ENCODE measurements around the gene OR2V2. TPM values are rescaled to one million over a fixed set of nuclear protein-coding genes. Genes with fewer than 3 reads are reported as not detected.

Gene OR2V2
- total and polyA plus RNA-seq, 8 donors, result not detected

DNA sequence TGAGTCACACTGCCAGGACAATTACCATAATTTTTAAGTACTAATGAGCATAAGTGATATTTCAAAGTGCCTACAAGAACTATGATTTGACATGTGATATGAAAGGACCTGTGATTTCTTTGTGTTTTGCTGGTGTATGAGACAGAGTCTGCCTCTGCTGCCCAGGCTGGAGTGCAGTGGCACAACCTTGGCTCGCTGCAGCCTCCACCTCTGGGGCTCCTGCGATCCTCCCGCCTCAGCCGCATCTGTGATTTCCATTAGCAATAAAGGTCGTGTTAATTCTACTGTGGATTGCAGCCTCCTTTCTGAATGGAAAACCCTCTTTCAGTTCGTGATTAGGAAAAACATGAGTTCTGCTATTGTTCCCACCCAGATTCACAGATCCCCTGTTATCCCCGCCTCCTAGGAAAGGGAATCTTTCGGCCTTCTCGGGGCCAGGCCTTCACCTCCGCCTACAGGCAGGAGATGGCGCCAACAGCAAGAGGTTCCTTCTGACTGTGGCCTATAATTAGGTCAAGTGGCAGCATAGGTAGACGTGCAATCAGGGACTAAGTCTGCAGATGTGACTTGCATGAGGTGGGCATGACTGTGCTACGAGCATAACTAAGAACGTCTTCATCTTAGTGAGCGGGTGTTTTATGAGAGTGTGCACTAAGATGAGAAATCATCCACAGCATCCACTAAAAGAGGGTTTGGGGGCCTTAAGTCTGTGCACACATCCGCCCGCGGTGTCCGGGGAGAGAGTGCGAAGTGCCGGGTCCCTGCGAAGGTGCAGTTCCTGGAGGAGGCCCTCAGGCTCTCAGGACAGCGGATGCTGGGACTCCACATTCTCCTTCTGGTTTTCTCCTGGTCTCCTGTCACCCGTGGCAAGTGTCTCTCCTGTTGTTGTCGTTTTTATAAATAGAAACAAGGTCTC is 34.5 kb downstream of the OR2V2 start:
- no peak for FAIRE-seq
- Histone ChIP-seq H3K27ac (no peak overlapping the region), H3K9me3 (no peaks in the 10 kb centered on the region), H3K4me3 (no peak overlapping the region), H3K27me3 (no peaks in the 10 kb centered on the region), H3K4me1 (peaks cover 0 to 5% (median 0%) of the 10 kb centered on the region in 3 donors), H3K36me3 (no peaks in the 10 kb centered on the region)
- ATAC-seq, result peak; percentile 66 to 91 (median 88)
- DNase-seq, result peak in 5 of 6 donors; percentile 60 to 77 (median 68)
- WGBS, 2 donors, result 50 to 51% methylated on average over 25 of the region's 25 CpGs
- TF ChIP-seq, protein P1, sequence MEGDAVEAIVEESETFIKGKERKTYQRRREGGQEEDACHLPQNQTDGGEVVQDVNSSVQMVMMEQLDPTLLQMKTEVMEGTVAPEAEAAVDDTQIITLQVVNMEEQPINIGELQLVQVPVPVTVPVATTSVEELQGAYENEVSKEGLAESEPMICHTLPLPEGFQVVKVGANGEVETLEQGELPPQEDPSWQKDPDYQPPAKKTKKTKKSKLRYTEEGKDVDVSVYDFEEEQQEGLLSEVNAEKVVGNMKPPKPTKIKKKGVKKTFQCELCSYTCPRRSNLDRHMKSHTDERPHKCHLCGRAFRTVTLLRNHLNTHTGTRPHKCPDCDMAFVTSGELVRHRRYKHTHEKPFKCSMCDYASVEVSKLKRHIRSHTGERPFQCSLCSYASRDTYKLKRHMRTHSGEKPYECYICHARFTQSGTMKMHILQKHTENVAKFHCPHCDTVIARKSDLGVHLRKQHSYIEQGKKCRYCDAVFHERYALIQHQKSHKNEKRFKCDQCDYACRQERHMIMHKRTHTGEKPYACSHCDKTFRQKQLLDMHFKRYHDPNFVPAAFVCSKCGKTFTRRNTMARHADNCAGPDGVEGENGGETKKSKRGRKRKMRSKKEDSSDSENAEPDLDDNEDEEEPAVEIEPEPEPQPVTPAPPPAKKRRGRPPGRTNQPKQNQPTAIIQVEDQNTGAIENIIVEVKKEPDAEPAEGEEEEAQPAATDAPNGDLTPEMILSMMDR (IDR thresholded peaks at IDR 0.05), result peak in 3 of 4 donors; percentile 44 to 64 (median 53)
- intact Hi-C loops (cut with DNase I), result no loop called here

- intact Hi-C loops (cut with DNase I), result no loop called here
- ATAC-seq (no peak), FAIRE-seq (no peak), DNase-seq (no peak)
- no peak overlapping the region for H3K4me3 ChIP-seq
- no peaks in the 10 kb centered on the region for H3K27me3 ChIP-seq
- TF ChIP-seq, protein P1 (IDR thresholded peaks at IDR 0.05), result no peak
- H3K9me3 ChIP-seq, result no peaks in the 10 kb centered on the region
- H3K36me3 ChIP-seq, result no peaks in the 10 kb centered on the region
- no peak overlapping the region for H3K27ac ChIP-seq
- WGBS, 2 donors, result 69 to 74% methylated on average over 12 of the region's 12 CpGs
- H3K4me1 ChIP-seq, result peaks cover 0 to 5% (median 0%) of the 10 kb centered on the region in 3 donors
These were observed 35.3 kb downstream of the OR2V2 start for GRCh38 chr5:181182651-181183050.

DNA sequence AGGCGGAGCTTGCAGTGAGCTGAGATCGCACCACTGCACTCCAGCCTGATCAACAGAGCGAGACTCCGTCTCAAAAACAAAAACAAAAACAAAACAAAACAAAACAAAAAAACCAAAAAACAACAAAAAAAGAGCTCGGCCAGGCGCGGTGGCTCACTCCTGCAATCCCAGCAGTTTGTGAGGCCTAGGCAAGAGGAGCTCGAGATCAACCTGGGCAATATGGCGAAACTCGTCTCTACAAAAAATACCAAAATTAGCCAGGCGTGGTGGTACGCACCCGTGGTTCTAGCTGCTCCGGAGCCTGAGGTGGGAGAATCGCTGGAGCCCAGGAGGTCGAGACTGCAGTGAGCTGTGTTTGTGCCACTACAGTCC is 37.4 kb downstream of the OR2V2 start:
- WGBS, 2 donors, result 80 to 81% methylated on average over 16 of the region's 16 CpGs
- Histone ChIP-seq H3K27me3 (no peaks in the 10 kb centered on the region), H3K4me3 (peak overlapping the region in 1 of 4 donors; percentile 40), H3K4me1 (peaks cover 0 to 8% (median 0%) of the 10 kb centered on the region in 3 donors), H3K36me3 (no peaks in the 10 kb centered on the region), H3K9me3 (no peaks in the 10 kb centered on the region), H3K27ac (no peak overlapping the region)
- DNase-seq (no peak), ATAC-seq (no peak), FAIRE-seq (no peak)
- TF ChIP-seq, protein P1 (IDR thresholded peaks at IDR 0.05), result no peak
- intact Hi-C loops (cut with DNase I), result no loop called here

DNA sequence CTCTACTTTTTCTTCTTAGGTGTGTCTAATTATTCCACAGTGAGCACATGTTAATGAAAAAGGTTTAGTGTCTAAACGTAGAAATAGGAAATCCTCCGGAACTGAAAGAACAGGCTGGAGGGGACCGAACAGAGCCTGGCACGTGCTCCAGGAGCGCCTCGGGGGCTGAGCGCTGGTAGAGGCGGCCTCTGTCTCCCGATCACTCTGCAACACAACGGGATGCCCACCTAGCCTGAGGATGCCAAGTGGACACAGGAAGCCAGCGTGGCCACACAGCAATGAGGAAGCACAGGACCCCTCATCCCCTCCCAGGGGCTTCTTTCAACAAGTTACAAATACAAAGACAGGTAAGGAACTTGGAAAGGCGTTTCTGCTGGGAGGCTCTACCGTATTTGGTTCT is 38.2 kb downstream of the OR2V2 start:
- 81 to 91% methylated on average over 13 of the region's 13 CpGs for WGBS, 2 donors
- FAIRE-seq (no peak), ATAC-seq (no peak), DNase-seq (no peak)
- TF ChIP-seq, protein P1 (IDR thresholded peaks at IDR 0.05), result no peak
- intact Hi-C loops (cut with DNase I), result no loop called here
- H3K27me3 ChIP-seq, result no peaks in the 10 kb centered on the region
- H3K4me1 ChIP-seq, result peaks cover 0 to 8% (median 0%) of the 10 kb centered on the region in 3 donors
- H3K9me3 ChIP-seq, result no peaks in the 10 kb centered on the region
- no peaks in the 10 kb centered on the region for H3K36me3 ChIP-seq
- H3K27ac ChIP-seq, result no peak overlapping the region
- H3K4me3 ChIP-seq, result no peak overlapping the region

DNA sequence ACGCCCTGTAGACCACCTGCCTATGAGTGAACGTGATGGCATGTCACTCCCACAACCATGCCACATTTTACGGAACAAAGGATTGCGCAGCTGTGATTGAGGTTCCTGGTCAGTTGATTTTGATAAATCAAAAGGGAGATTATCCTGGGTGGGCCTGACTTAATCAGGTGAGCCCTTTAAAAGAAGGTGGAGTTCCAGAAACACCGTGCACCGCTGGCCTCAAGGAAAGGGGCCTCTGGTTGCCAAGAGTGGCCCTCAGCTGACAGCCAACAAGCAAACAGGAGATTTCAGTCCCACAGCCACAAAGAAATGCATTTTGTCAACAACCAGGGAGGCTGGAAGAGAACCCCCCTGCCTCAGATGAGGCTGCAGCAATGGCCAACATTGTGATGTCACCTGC is 38.6 kb downstream of the OR2V2 start:
- 61 to 64% methylated on average over 6 of the region's 6 CpGs for WGBS, 2 donors
- no peak for FAIRE-seq

More for the DNA sequence above, 38.6 kb downstream of the OR2V2 start:
- Histone ChIP-seq H3K27me3 (no peaks in the 10 kb centered on the region), H3K9me3 (no peaks in the 10 kb centered on the region), H3K27ac (no peak overlapping the region), H3K4me3 (no peak overlapping the region), H3K36me3 (no peaks in the 10 kb centered on the region), H3K4me1 (peaks cover 0 to 8% (median 0%) of the 10 kb centered on the region in 3 donors)
- intact Hi-C loops (cut with DNase I), result no loop called here
- no peak for ATAC-seq
- TF ChIP-seq, protein P1 (IDR thresholded peaks at IDR 0.05), result no peak
- DNase-seq, result no peak
